ENCODE results near the gene MEIS3.

- no peak for TF ChIP-seq POLR2A (IDR thresholded peaks at IDR 0.05)
- TF ChIP-seq CTCF (IDR thresholded peaks at IDR 0.05), result no peak
- TF ChIP-seq EP300 (IDR thresholded peaks at IDR 0.05), result no peak
Observed at GRCh38 chr19:47421244-47421786, 2.0 kb upstream of the MEIS3 start.
